Ascending aorta (tissue), 2 donors: ENCODE results near the gene KIAA1191. TPM values are rescaled to one million over a fixed set of nuclear protein-coding genes. Genes with fewer than 3 reads are reported as not detected.
A peak's percentile ranks its signal among the peaks of the same experiment; 100 is the strongest.

ENCODE experiments used
- DNase-seq, 2 donors: peaks; one replicate each; pipeline ENCODE4 v3.0.0-alpha.2; 2019; ENCODE audit warnings: low spot score in 2 of 2
- H3K27ac ChIP-seq, 2 donors: fragments of 200-600 bp; sonication (generic); one replicate each; pipeline ENCODE4 v1.5.1; 2016 to 2017; ENCODE audit warnings: mild to moderate bottlenecking in 1 of 2
- H3K27me3 ChIP-seq: fragments of 200-600 bp; sonication (generic); one replicate; pipeline ENCODE4 v1.5.1; 2017
- H3K36me3 ChIP-seq, 2 donors: fragments of 200-600 bp; sonication (generic); one replicate each; pipeline ENCODE4 v1.5.1; 2016
- H3K4me1 ChIP-seq, 2 donors: fragments of 200-600 bp; sonication (generic); one replicate each; pipeline ENCODE4 v1.5.1; 2016 to 2017; ENCODE audit warnings: mild to moderate bottlenecking in 1 of 2
- H3K4me3 ChIP-seq, 2 donors: fragments of 200-600 bp; sonication (generic); one replicate each; pipeline ENCODE4 v1.5.1; 2016 to 2017; ENCODE audit warnings: mild to moderate bottlenecking in 1 of 2
- H3K9me3 ChIP-seq, 2 donors: fragments of 200-600 bp; sonication (generic); one replicate each; pipeline ENCODE4 v1.5.1; 2016
- intact Hi-C: fragments of 100-400 bp; cut with DNase I; formaldehyde crosslinking; loops from one replicate; pipeline ENCODE4 v1.15.1; 2023
- total RNA-seq: library from RNA; depleted of rRNA; stranded (reverse); fragments of >200 nt; gene quantifications from one replicate; pipeline ENCODE4 v1.1.0, GENCODE V29; 2016
- TF ChIP-seq, protein P1 (sequence below), 3 experiments: fragments of 200-600 bp in 2 of 3; fragments of 450-650 bp in 1 of 3; sonication (generic) in 2 of 3; IDR thresholded peaks; one replicate each; pipeline ENCODE4 v1.5.1; 2016 to 2019; ENCODE audit warnings: antibody characterized with exemption in 3 of 3, mild to moderate bottlenecking in 1 of 3, moderate library complexity in 1 of 3

The KIAA1191 gene
- total RNA-seq, 1 donor from 2014 or later: 56.2 TPM

DNA sequence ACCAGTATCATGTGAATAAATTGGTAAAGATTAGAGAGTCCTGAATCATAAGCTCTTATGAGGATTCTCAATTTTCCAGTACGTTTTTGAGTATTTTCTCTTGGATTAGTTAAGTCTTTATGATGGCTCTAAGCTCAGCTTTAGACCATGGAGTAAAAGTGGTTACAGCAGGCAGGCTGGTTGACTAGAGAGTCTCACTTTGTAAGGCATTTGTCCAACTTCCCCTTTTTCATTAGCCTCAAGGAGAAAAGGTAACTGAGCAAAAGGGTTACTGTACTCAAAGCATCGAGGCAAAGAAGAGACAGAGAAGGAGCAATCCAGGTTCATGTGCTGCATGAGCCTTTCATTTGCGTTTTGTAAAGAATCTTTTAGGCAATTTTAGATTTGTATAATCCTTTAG is 18.3 kb upstream of the KIAA1191 start:
- H3K9me3 ChIP-seq: no peaks in the 10 kb centered on the region
- H3K27ac ChIP-seq: no peak overlapping the region
- H3K4me3 ChIP-seq: no peak overlapping the region
- intact Hi-C loops: loop anchor here (10.0 kb wide), 2 partner anchors 265 to 625 kb away; partner anchors contain the start of genes TSPAN17 and UIMC1
- no peak for DNase-seq
- H3K4me1 ChIP-seq: peaks cover 0 to 15% of the 10 kb centered on the region in 2 donors
- no peaks in the 10 kb centered on the region for H3K27me3 ChIP-seq
- TF ChIP-seq, protein P1, sequence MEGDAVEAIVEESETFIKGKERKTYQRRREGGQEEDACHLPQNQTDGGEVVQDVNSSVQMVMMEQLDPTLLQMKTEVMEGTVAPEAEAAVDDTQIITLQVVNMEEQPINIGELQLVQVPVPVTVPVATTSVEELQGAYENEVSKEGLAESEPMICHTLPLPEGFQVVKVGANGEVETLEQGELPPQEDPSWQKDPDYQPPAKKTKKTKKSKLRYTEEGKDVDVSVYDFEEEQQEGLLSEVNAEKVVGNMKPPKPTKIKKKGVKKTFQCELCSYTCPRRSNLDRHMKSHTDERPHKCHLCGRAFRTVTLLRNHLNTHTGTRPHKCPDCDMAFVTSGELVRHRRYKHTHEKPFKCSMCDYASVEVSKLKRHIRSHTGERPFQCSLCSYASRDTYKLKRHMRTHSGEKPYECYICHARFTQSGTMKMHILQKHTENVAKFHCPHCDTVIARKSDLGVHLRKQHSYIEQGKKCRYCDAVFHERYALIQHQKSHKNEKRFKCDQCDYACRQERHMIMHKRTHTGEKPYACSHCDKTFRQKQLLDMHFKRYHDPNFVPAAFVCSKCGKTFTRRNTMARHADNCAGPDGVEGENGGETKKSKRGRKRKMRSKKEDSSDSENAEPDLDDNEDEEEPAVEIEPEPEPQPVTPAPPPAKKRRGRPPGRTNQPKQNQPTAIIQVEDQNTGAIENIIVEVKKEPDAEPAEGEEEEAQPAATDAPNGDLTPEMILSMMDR (IDR thresholded peaks at IDR 0.05): no peak
- peaks cover 18 to 33% of the 10 kb centered on the region in 2 donors for H3K36me3 ChIP-seq

DNA sequence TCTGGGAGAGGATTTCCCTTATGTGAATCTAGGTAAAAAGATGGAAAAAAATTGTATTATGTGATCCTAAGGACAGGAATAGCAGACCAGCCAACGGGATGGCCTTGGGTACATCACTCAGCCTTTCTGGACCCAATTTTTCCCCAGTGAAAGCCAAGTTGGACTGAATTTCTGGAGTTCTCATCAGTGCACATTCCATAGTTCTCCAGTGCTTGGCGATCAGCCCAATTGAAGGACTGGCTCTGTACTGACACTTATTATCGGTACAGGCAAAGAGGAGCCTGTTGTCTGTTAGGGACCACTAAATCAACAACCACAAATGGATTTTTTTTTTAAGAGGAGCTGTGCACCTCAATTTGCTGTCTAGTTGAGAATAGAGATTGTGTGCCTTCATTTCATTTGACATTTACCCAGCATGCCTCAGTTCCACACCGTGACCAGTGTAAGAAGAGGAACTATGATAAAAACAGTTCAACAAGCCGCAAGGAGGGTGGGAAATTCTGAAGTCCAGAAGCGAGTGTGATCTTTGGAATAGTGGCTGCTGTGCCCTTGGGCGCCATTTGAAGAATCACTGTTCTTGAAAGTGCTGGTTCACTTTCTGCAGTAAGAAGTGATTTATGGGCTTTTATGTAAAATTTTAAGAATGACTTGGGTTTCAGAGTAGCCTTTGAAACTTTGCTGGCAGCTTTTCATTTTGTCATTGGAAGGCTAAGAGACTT is 11.7 kb upstream of the KIAA1191 start:
- no peak for DNase-seq
- TF ChIP-seq, protein P1 (IDR thresholded peaks at IDR 0.05): no peak
- intact Hi-C loops: no loop called here
- Histone ChIP-seq H3K4me1 (no peaks in the 10 kb centered on the region), H3K36me3 (peaks cover 0 to 30% of the 10 kb centered on the region in 2 donors), H3K27me3 (no peaks in the 10 kb centered on the region), H3K27ac (peak overlapping the region; percentile 22 to 28), H3K4me3 (no peak overlapping the region), H3K9me3 (no peaks in the 10 kb centered on the region)

DNA sequence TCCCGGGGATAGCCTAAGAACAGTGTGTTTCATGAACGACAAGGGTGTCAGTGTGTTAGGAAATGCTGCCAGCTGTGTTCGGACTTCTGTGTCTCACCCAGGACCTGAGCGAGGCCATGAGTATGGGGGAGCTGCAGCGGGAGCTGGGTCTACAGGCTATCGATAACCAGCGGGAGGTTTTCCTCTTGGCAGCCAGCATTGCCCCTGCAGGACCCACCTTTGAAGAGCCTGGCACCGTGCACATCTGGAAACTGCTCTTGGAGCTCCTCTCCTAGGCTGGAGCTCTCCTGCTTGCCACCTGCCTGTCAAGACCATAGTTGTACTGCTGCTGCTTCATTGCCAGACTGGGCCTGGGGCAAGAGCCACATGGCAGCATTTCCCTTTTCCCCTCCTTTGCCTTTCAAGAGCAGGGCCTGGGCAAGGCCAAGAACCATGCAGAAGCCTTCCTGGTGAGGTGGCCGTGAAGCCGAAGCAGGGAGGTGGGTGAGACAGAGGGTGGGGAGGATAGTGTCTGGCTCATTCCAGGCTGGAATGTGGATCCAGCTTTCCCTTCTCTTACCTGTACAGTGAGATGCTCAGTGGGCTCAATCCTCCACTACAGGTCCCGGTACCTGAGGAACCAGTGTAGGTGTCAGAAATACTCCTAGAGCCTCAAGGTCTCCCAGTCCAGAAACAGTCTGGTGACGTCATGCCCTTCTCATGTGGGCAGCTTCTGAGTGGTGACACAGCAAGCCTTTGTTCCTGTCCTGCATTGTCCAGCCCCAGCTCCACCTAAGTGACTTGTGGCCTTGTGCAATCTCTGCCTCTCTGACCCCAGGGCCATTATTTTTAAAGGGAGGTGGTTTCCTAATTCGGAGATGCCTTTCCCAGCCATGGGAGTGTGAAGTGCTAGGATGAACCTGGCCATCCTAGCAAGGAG is 10.3 kb upstream of the KIAA1191 start:
- H3K4me1 ChIP-seq: no peaks in the 10 kb centered on the region
- DNase-seq: no peak
- H3K9me3 ChIP-seq: no peaks in the 10 kb centered on the region
- intact Hi-C loops: no loop called here
- no peak overlapping the region for H3K4me3 ChIP-seq
- H3K36me3 ChIP-seq: peaks cover 0 to 30% of the 10 kb centered on the region in 2 donors
- H3K27ac ChIP-seq: no peak overlapping the region
- TF ChIP-seq, protein P1 (IDR thresholded peaks at IDR 0.05): no peak
- no peaks in the 10 kb centered on the region for H3K27me3 ChIP-seq

DNA sequence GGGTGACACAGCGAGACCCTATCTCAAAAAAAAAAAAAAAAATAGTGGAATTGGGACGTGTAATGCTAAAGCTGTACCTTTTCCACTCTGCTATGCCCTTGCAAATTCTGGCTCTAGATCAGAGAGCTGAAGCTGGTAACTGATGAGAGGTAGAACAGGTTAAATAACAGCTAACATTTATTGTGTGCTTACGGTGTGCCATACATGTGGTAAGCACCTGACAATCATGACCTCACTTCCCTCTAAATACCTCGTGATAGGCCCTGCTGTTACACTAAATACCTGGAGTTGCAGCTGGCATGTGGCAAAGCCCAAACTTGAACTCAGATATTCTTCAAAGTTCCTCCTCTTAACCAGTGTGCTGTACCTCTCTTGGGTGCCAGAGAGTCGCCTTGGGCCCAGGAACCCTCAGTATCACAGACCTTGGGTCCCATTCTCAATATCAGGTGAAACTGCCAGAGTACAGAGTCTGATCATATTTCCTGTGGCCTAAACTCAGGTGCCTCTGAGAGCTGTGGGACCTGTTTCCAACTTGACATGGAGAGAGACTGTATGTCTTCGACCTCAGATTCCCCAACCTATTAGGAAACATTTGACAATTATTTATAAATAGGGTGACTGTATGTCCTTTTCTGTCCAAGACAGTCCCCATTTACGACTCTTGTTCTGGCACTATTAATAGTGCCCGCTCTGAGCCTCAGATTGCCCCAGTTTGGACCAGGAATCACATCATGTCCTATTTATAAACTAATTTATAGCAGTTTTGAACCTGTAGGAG is 8.6 kb upstream of the KIAA1191 start:
- H3K27me3 ChIP-seq: no peaks in the 10 kb centered on the region
- no peaks in the 10 kb centered on the region for H3K9me3 ChIP-seq
- H3K4me3 ChIP-seq: no peak overlapping the region
- intact Hi-C loops: no loop called here
- TF ChIP-seq, protein P1 (IDR thresholded peaks at IDR 0.05): no peak
- H3K27ac ChIP-seq: no peak overlapping the region
- peaks cover 0 to 4% of the 10 kb centered on the region in 2 donors for H3K4me1 ChIP-seq
- H3K36me3 ChIP-seq: peaks cover 0 to 26% of the 10 kb centered on the region in 2 donors
- DNase-seq: no peak

DNA sequence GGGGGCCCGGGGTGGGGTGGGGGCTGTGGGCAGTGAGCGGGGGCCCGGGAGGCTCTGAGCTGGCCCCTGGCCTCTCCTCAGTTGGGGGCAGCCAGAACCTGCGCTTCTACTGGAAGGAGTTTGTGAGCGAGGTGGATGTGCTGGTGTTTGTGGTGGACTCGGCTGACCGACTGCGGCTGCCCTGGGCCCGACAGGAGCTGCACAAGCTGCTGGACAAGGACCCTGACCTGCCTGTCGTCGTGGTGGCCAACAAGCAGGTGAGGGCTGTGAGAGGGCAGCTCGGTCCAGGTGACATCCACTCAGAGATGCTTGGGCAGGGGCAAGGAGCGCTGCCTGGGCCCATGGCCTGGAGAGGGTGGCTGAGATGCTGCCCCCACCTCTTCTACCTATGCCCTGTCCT is 7.2 kb upstream of the KIAA1191 start:
- H3K27me3 ChIP-seq: no peaks in the 10 kb centered on the region
- H3K36me3 ChIP-seq: peaks cover 0 to 26% of the 10 kb centered on the region in 2 donors
- H3K4me3 ChIP-seq: no peak overlapping the region
- intact Hi-C loops: no loop called here
- TF ChIP-seq, protein P1 (IDR thresholded peaks at IDR 0.05): no peak
- no peak overlapping the region for H3K27ac ChIP-seq
- DNase-seq: no peak
- H3K4me1 ChIP-seq: peaks cover 0 to 8% of the 10 kb centered on the region in 2 donors
- no peaks in the 10 kb centered on the region for H3K9me3 ChIP-seq
